ENCODE measurements around the gene GPX3.

The GPX3 gene

DNA sequence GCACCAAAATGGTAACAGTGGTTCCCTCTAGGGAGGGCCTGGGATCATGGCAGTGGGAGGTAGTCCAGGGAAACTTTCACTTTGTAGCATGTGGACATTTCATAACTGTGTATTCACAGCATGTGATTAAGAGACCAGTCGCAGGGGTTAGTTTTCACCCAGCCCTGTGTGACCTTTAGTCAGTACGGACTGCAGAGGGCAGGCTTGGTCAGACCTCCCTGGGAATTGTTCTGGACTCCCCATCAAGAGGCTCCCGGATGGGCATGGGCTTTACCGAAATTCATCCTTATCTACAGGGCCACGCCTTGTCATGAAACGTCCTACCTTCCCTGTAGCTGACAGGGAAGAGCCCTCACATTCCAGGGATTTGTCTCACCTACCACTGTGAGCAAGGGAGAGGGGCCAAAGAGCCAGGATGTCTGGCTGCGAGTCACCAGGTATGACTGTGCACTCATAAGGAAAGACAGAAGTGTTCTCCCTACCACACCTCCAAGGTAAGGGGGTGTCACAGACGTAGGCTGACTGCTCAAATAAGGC is 19.9 kb downstream of the GPX3 start:
- Histone ChIP-seq H3K4me2 (ENCODE audit: low read length) (no peak overlapping the region), H3K27ac (ENCODE audit: low read length) (no peak overlapping the region), H3K79me2 (ENCODE audit: low read length) (no peaks in the 10 kb centered on the region), H3K4me1 (ENCODE audit: low read length) (no peaks in the 10 kb centered on the region), H3K9me3 (ENCODE audit: insufficient read depth, low read length) (no peaks in the 10 kb centered on the region), H2AFZ (ENCODE audit: low read depth, low read length) (no peak overlapping the region), H4K20me1 (ENCODE audit: insufficient read depth, low read length) (no peaks in the 10 kb centered on the region), H3K4me3 (ENCODE audit: low read length) (no peak overlapping the region), H3K36me3 (replicated peaks; ENCODE audit: low read depth, low read length) (peaks cover 58% of the 10 kb centered on the region), H3K27me3 (ENCODE audit: low read depth, low read length) (no peaks in the 10 kb centered on the region), H3K9ac (ENCODE audit: low read length) (no peak overlapping the region)
- TF ChIP-seq, protein P1, sequence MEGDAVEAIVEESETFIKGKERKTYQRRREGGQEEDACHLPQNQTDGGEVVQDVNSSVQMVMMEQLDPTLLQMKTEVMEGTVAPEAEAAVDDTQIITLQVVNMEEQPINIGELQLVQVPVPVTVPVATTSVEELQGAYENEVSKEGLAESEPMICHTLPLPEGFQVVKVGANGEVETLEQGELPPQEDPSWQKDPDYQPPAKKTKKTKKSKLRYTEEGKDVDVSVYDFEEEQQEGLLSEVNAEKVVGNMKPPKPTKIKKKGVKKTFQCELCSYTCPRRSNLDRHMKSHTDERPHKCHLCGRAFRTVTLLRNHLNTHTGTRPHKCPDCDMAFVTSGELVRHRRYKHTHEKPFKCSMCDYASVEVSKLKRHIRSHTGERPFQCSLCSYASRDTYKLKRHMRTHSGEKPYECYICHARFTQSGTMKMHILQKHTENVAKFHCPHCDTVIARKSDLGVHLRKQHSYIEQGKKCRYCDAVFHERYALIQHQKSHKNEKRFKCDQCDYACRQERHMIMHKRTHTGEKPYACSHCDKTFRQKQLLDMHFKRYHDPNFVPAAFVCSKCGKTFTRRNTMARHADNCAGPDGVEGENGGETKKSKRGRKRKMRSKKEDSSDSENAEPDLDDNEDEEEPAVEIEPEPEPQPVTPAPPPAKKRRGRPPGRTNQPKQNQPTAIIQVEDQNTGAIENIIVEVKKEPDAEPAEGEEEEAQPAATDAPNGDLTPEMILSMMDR (IDR thresholded peaks at IDR 0.05; ENCODE audit: low read depth, low read length): no peak
- no peak for TF ChIP-seq EZH2phosphoT487 (IDR thresholded peaks at IDR 0.05; ENCODE audit: low read depth)

DNA sequence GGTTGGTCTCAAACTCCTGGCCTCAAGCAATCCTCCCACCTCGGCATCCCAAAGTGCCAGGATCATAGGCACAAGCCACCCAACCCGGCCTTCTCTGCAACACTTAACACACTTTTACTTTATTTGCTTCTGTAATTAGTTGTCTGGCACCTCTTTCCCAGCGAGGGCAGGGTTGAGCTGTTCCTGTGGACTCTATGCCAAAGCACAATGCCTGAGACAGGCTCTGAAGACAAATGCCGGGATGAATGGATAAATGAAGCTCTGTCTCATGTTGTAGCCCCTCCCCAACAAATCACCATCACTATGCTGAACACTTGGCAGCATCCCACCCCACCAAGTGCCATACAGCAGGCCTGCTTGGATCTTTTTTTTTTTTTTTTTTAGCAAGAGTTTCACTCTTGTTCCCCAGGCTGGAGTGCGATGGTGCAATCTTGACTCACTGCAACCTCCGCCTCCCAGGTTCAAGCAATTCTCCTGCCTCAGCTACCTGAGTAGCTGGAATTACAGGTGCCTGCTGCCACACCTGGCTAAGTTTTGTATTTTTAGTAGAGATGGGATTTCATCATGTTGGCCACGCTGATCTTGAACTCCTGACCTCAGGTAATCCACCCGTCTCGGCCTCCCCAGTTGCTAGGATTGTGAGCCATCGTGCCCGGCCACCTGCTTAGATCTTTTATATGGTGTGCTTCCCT is 21.3 kb downstream of the GPX3 start:
- Histone ChIP-seq H3K79me2 (ENCODE audit: low read length) (no peaks in the 10 kb centered on the region), H3K4me1 (ENCODE audit: low read length) (no peaks in the 10 kb centered on the region), H3K36me3 (replicated peaks; ENCODE audit: low read depth, low read length) (peaks cover 61% of the 10 kb centered on the region), H3K27me3 (ENCODE audit: low read depth, low read length) (no peaks in the 10 kb centered on the region), H3K4me3 (ENCODE audit: low read length) (no peak overlapping the region), H3K4me2 (ENCODE audit: low read length) (no peak overlapping the region), H2AFZ (ENCODE audit: low read depth, low read length) (no peak overlapping the region), H3K27ac (ENCODE audit: low read length) (no peak overlapping the region), H3K9me3 (ENCODE audit: insufficient read depth, low read length) (no peaks in the 10 kb centered on the region), H4K20me1 (ENCODE audit: insufficient read depth, low read length) (peaks cover 3% of the 10 kb centered on the region; the same call in 1 of the 2 replicates), H3K9ac (ENCODE audit: low read length) (no peak overlapping the region)
- TF ChIP-seq, protein P1 (IDR thresholded peaks at IDR 0.05; ENCODE audit: low read depth, low read length): no peak
- no peak for TF ChIP-seq EZH2phosphoT487 (IDR thresholded peaks at IDR 0.05; ENCODE audit: low read depth)

DNA sequence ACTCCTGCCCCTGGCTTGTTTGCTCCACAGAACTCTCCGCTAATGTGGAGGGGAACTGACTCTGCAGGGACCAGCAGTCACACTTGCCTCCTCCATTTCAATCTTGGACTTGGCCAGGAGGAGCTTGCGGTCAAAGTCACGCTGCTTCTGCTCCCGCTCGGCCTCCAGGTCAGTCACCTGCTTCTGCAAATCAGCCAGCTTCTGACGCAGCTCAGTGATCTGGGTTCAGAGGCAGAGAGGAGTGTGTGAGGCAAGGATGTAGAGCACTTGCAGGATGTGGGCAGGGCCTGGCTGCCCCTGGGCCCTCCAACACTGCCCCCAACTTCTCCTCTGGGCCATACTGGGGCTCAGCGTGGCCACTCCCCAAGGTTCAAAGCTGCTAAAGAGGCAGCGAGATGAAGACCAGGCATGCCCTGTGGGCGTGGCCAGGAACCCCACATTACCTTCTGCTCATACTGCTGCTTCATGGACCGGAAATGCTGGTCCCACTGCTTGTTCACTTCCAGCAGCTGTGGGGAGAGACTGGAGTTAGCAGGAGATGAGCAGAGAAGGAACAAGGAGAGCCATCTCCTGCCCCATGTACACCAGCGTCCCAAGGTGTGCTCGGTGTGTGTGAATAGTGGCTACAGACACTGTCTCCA is 22.2 kb downstream of the GPX3 start:
- no peak overlapping the region for H2AFZ ChIP-seq (ENCODE audit: low read depth, low read length)
- no peak overlapping the region for H3K4me2 ChIP-seq (ENCODE audit: low read length)
- no peaks in the 10 kb centered on the region; the same call in 1 of the 2 replicates for H3K79me2 ChIP-seq (ENCODE audit: low read length)
- no peaks in the 10 kb centered on the region for H3K9me3 ChIP-seq (ENCODE audit: insufficient read depth, low read length)
- H3K36me3 ChIP-seq (replicated peaks; ENCODE audit: low read depth, low read length): peaks cover 67% of the 10 kb centered on the region
- H3K27me3 ChIP-seq (ENCODE audit: low read depth, low read length): no peaks in the 10 kb centered on the region
- H3K4me3 ChIP-seq (ENCODE audit: low read length): no peak overlapping the region
- H3K4me1 ChIP-seq (ENCODE audit: low read length): no peaks in the 10 kb centered on the region
- no peak overlapping the region for H3K9ac ChIP-seq (ENCODE audit: low read length)
- H4K20me1 ChIP-seq (ENCODE audit: insufficient read depth, low read length): peaks cover 10% of the 10 kb centered on the region; the same call in 1 of the 2 replicates
- no peak overlapping the region for H3K27ac ChIP-seq (ENCODE audit: low read length)
- no peak for TF ChIP-seq EZH2phosphoT487 (IDR thresholded peaks at IDR 0.05; ENCODE audit: low read depth)
- TF ChIP-seq, protein P1 (IDR thresholded peaks at IDR 0.05; ENCODE audit: low read depth, low read length): no peak

DNA sequence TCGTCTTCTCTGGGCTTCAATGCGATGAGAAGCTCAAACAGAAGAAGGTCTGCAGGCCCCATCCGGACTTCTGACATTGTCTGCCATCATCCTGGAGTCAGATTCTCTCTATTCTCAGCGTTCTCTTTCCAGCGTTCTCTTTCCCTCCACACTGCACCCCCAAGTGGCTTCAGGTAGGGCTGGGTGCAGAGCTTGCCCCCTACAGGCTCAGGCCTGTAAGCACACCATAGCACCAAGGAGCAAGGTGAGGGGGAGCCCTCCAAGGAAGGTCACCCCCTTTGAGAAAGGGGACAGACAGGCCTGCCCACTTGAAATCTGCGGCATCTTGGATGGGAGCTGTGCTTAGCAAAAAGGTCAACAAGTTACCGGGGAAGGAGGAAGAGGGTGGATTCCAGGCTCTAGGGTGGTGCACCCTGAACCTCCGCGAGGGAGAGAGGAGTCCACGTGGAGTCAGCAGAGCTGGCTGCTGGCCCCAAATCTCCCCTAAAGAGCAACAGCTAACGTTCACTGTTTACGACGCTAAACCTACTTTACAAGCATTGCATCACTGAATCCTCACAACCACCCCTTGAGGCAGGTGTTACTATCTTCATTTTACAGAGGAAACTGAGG is 27.5 kb downstream of the GPX3 start:
- TF ChIP-seq, protein P1 (IDR thresholded peaks at IDR 0.05; ENCODE audit: low read depth, low read length): peak; percentile 53
- TF ChIP-seq EZH2phosphoT487 (IDR thresholded peaks at IDR 0.05; ENCODE audit: low read depth): no peak
- H3K27me3 ChIP-seq (ENCODE audit: low read depth, low read length): no peaks in the 10 kb centered on the region
- no peaks in the 10 kb centered on the region for H3K9me3 ChIP-seq (ENCODE audit: insufficient read depth, low read length)
- peaks cover 40% of the 10 kb centered on the region for H4K20me1 ChIP-seq (ENCODE audit: insufficient read depth, low read length)
- 0 out of 2 replicates have a peak, but pooled peaks cover 4% of the 10 kb centered on the region for H3K4me1 ChIP-seq (ENCODE audit: low read length)
- no peak overlapping the region for H3K4me3 ChIP-seq (ENCODE audit: low read length)
- no peak overlapping the region for H3K9ac ChIP-seq (ENCODE audit: low read length)
- no peaks in the 10 kb centered on the region; the same call in 1 of the 2 replicates for H3K79me2 ChIP-seq (ENCODE audit: low read length)
- no peak overlapping the region for H3K4me2 ChIP-seq (ENCODE audit: low read length)
- no peak overlapping the region for H3K27ac ChIP-seq (ENCODE audit: low read length)
- H2AFZ ChIP-seq (ENCODE audit: low read depth, low read length): no peak overlapping the region
- peaks cover 64% of the 10 kb centered on the region for H3K36me3 ChIP-seq (replicated peaks; ENCODE audit: low read depth, low read length)

Measured in OCI-LY3 (cell line).